ENCODE results near the gene CEP120.

The CEP120 gene

GRCh38 chr5:123359454-123360200, 63.6 kb downstream of the CEP120 start:
- Histone ChIP-seq H2AFZ (ENCODE audit: low read length) (no peak overlapping the region), H3K27ac (replicated peaks; ENCODE audit: low read length) (no peak overlapping the region)

GRCh38 chr5:123358751-123359150, 64.5 kb downstream of the CEP120 start:
- no peak overlapping the region for H4K8ac ChIP-seq (ENCODE audit: low read depth, low read length)
- no peak overlapping the region for H2BK12ac ChIP-seq (ENCODE audit: low read length)
- no peak overlapping the region for H3K27ac ChIP-seq (replicated peaks; ENCODE audit: low read length)
- H3K4me2 ChIP-seq (ENCODE audit: insufficient read depth, low read length, poor library complexity, severe bottlenecking), result no peak overlapping the region
- H3K9ac ChIP-seq (ENCODE audit: low read depth, low read length, poor library complexity), result no peak overlapping the region
- H3K14ac ChIP-seq (ENCODE audit: low read length), result no peak overlapping the region
- H2BK120ac ChIP-seq (ENCODE audit: low read depth, low read length), result no peak overlapping the region
- no peak overlapping the region for H2AK5ac ChIP-seq (ENCODE audit: low read depth, low read length)
- H2BK15ac ChIP-seq (ENCODE audit: low read length), result no peak overlapping the region
- no peaks in the 10 kb centered on the region for H3K4me1 ChIP-seq (ENCODE audit: control insufficient read depth in 2 of 2, insufficient read depth in 1 of 2, low read depth in 1 of 2, low read length in 2 of 2)
- no peak for DNase-seq (ENCODE audit: low spot score)
- H3K23ac ChIP-seq (ENCODE audit: low read depth, low read length, poor library complexity), result no peak overlapping the region
- no peak overlapping the region for H4K91ac ChIP-seq (ENCODE audit: low read depth, low read length, poor library complexity)
- no peak overlapping the region for H2AFZ ChIP-seq (ENCODE audit: low read length)
- H2BK5ac ChIP-seq (ENCODE audit: low read length), result no peak overlapping the region
- no peak overlapping the region for H3K4me3 ChIP-seq (ENCODE audit: low read length in 2 of 2)
- H3K36me3 ChIP-seq (replicated peaks in 1 of 2; ENCODE audit: control insufficient read depth in 2 of 2, insufficient read depth in 2 of 2, low read length in 2 of 2), result peaks cover 3 to 63% of the 10 kb centered on the region in 2 donors
- no peak overlapping the region for H3K18ac ChIP-seq (ENCODE audit: low read length)
- H3K4ac ChIP-seq (ENCODE audit: low read length), result no peak overlapping the region
- H3K27me3 ChIP-seq (ENCODE audit: control insufficient read depth in 3 of 3, insufficient read depth in 3 of 3, low read depth in 1 of 3, low read length in 3 of 3), result no peaks in the 10 kb centered on the region
- no CpG with 5 or more reads among the region's 1 CpG for WGBS, 2 donors (ENCODE audit: extremely low coverage in 2 of 2, insufficient read length in 2 of 2, insufficient replicate concordance in 1 of 2)
- H3K9me3 ChIP-seq (replicated peaks in 1 of 2; ENCODE audit: control insufficient read depth in 2 of 2, insufficient read depth in 1 of 2, low read depth in 1 of 2, low read length in 2 of 2), result peaks cover 0 to 11% of the 10 kb centered on the region in 2 donors
- H3K79me1 ChIP-seq (ENCODE audit: low read depth, low read length), result no peaks in the 10 kb centered on the region

More at GRCh38 chr5:123359454-123360200, 63.6 kb downstream of the CEP120 start:
- H3K9me3 ChIP-seq (replicated peaks in 1 of 2; ENCODE audit: control insufficient read depth in 2 of 2, insufficient read depth in 1 of 2, low read depth in 1 of 2, low read length in 2 of 2), result peaks cover 0 to 11% of the 10 kb centered on the region in 2 donors
- no peaks in the 10 kb centered on the region for H3K79me1 ChIP-seq (ENCODE audit: low read depth, low read length)
- no peak overlapping the region for H2BK5ac ChIP-seq (ENCODE audit: low read length)
- WGBS, 2 donors (ENCODE audit: extremely low coverage in 2 of 2, insufficient read length in 2 of 2, insufficient replicate concordance in 1 of 2), result no CpG with 5 or more reads among the region's 5 CpGs
- no peak overlapping the region for H3K4ac ChIP-seq (ENCODE audit: low read length)
- no peaks in the 10 kb centered on the region for H3K4me1 ChIP-seq (ENCODE audit: control insufficient read depth in 2 of 2, insufficient read depth in 1 of 2, low read depth in 1 of 2, low read length in 2 of 2)
- no peaks in the 10 kb centered on the region for H3K27me3 ChIP-seq (ENCODE audit: control insufficient read depth in 3 of 3, insufficient read depth in 3 of 3, low read depth in 1 of 3, low read length in 3 of 3)
- H2BK15ac ChIP-seq (ENCODE audit: low read length), result no peak overlapping the region
- H3K23ac ChIP-seq (ENCODE audit: low read depth, low read length, poor library complexity), result no peak overlapping the region
- H3K18ac ChIP-seq (ENCODE audit: low read length), result no peak overlapping the region
- no peak overlapping the region for H3K9ac ChIP-seq (ENCODE audit: low read depth, low read length, poor library complexity)
- no peak overlapping the region for H3K14ac ChIP-seq (ENCODE audit: low read length)
- H3K4me2 ChIP-seq (ENCODE audit: insufficient read depth, low read length, poor library complexity, severe bottlenecking), result no peak overlapping the region
- no peak overlapping the region for H2BK12ac ChIP-seq (ENCODE audit: low read length)
- H2BK120ac ChIP-seq (ENCODE audit: low read depth, low read length), result no peak overlapping the region
- H3K36me3 ChIP-seq (replicated peaks in 1 of 2; ENCODE audit: control insufficient read depth in 2 of 2, insufficient read depth in 2 of 2, low read length in 2 of 2), result peaks cover 3 to 71% of the 10 kb centered on the region in 2 donors
- no peak overlapping the region for H2AK5ac ChIP-seq (ENCODE audit: low read depth, low read length)
- H4K91ac ChIP-seq (ENCODE audit: low read depth, low read length, poor library complexity), result no peak overlapping the region
- no peak overlapping the region for H4K8ac ChIP-seq (ENCODE audit: low read depth, low read length)
- no peak for DNase-seq (ENCODE audit: low spot score)
- H3K4me3 ChIP-seq (ENCODE audit: low read length in 2 of 2), result no peak overlapping the region

- H2BK5ac ChIP-seq (ENCODE audit: low read length), result no peak overlapping the region
- no peak overlapping the region for H2BK12ac ChIP-seq (ENCODE audit: low read length)
- H3K14ac ChIP-seq (ENCODE audit: low read length), result no peak overlapping the region
- no peak for DNase-seq (ENCODE audit: low spot score)
- no peak overlapping the region for H4K8ac ChIP-seq (ENCODE audit: low read depth, low read length)
- no peak overlapping the region for H3K4ac ChIP-seq (ENCODE audit: low read length)
- H3K4me3 ChIP-seq (ENCODE audit: low read length in 2 of 2), result no peak overlapping the region
- H4K91ac ChIP-seq (ENCODE audit: low read depth, low read length, poor library complexity), result no peak overlapping the region
- H3K36me3 ChIP-seq (replicated peaks in 1 of 2; ENCODE audit: control insufficient read depth in 2 of 2, insufficient read depth in 2 of 2, low read length in 2 of 2), result peaks cover 3 to 58% of the 10 kb centered on the region in 2 donors
- no peak overlapping the region for H2AFZ ChIP-seq (ENCODE audit: low read length)
- no peak overlapping the region for H3K9ac ChIP-seq (ENCODE audit: low read depth, low read length, poor library complexity)
- no peak overlapping the region for H3K4me2 ChIP-seq (ENCODE audit: insufficient read depth, low read length, poor library complexity, severe bottlenecking)
- H2BK15ac ChIP-seq (ENCODE audit: low read length), result no peak overlapping the region
- no peak overlapping the region for H3K27ac ChIP-seq (replicated peaks; ENCODE audit: low read length)
- H3K18ac ChIP-seq (ENCODE audit: low read length), result no peak overlapping the region
- WGBS, 2 donors (ENCODE audit: extremely low coverage in 2 of 2, insufficient read length in 2 of 2, insufficient replicate concordance in 1 of 2), result no CpG with 5 or more reads among the region's 1 CpG
- H2BK120ac ChIP-seq (ENCODE audit: low read depth, low read length), result no peak overlapping the region
- no peak overlapping the region for H2AK5ac ChIP-seq (ENCODE audit: low read depth, low read length)
- no peaks in the 10 kb centered on the region for H3K27me3 ChIP-seq (ENCODE audit: control insufficient read depth in 3 of 3, insufficient read depth in 3 of 3, low read depth in 1 of 3, low read length in 3 of 3)
- H3K79me1 ChIP-seq (ENCODE audit: low read depth, low read length), result no peaks in the 10 kb centered on the region
- no peak overlapping the region for H3K23ac ChIP-seq (ENCODE audit: low read depth, low read length, poor library complexity)
- H3K4me1 ChIP-seq (ENCODE audit: control insufficient read depth in 2 of 2, insufficient read depth in 1 of 2, low read depth in 1 of 2, low read length in 2 of 2), result no peaks in the 10 kb centered on the region
- H3K9me3 ChIP-seq (replicated peaks in 1 of 2; ENCODE audit: control insufficient read depth in 2 of 2, insufficient read depth in 1 of 2, low read depth in 1 of 2, low read length in 2 of 2), result peaks cover 0 to 11% of the 10 kb centered on the region in 2 donors
Observed at GRCh38 chr5:123358304-123358703, 64.9 kb downstream of the CEP120 start.

- Histone ChIP-seq H3K9ac (ENCODE audit: low read depth, low read length, poor library complexity) (no peak overlapping the region), H2BK5ac (ENCODE audit: low read length) (no peak overlapping the region), H3K27me3 (ENCODE audit: control insufficient read depth in 3 of 3, insufficient read depth in 3 of 3, low read depth in 1 of 3, low read length in 3 of 3) (no peaks in the 10 kb centered on the region), H2AK5ac (ENCODE audit: low read depth, low read length) (no peak overlapping the region), H3K4me2 (ENCODE audit: insufficient read depth, low read length, poor library complexity, severe bottlenecking) (no peak overlapping the region), H2BK15ac (ENCODE audit: low read length) (no peak overlapping the region), H4K8ac (ENCODE audit: low read depth, low read length) (no peak overlapping the region), H3K14ac (ENCODE audit: low read length) (no peak overlapping the region), H2BK12ac (ENCODE audit: low read length) (no peak overlapping the region), H2BK120ac (ENCODE audit: low read depth, low read length) (no peak overlapping the region), H3K9me3 (replicated peaks in 1 of 2; ENCODE audit: control insufficient read depth in 2 of 2, insufficient read depth in 1 of 2, low read depth in 1 of 2, low read length in 2 of 2) (peaks cover 0 to 5% of the 10 kb centered on the region in 2 donors), H3K4me3 (ENCODE audit: low read length in 2 of 2) (no peak overlapping the region), H3K4ac (ENCODE audit: low read length) (no peak overlapping the region), H3K27ac (replicated peaks; ENCODE audit: low read length) (no peak overlapping the region), H2AFZ (ENCODE audit: low read length) (no peak overlapping the region), H3K79me1 (ENCODE audit: low read depth, low read length) (no peaks in the 10 kb centered on the region), H4K91ac (ENCODE audit: low read depth, low read length, poor library complexity) (no peak overlapping the region), H3K23ac (ENCODE audit: low read depth, low read length, poor library complexity) (no peak overlapping the region), H3K36me3 (replicated peaks in 1 of 2; ENCODE audit: control insufficient read depth in 2 of 2, insufficient read depth in 2 of 2, low read length in 2 of 2) (peaks cover 4 to 40% of the 10 kb centered on the region in 2 donors), H3K18ac (ENCODE audit: low read length) (no peak overlapping the region), H3K4me1 (ENCODE audit: control insufficient read depth in 2 of 2, insufficient read depth in 1 of 2, low read depth in 1 of 2, low read length in 2 of 2) (no peaks in the 10 kb centered on the region)
- no CpG with 5 or more reads among the region's 2 CpGs for WGBS, 2 donors (ENCODE audit: extremely low coverage in 2 of 2, insufficient read length in 2 of 2, insufficient replicate concordance in 1 of 2)
- no peak for DNase-seq (ENCODE audit: low spot score)
Observed at GRCh38 chr5:123351820-123352219, 71.4 kb downstream of the CEP120 start.

Data from neuronal stem cell (in vitro differentiated cells).